ENCODE data around the gene GOLGA1.
"Not testable (repeated sequence)": the region's sequence is repeated elsewhere in the genome, so short reads cannot be mapped to it uniquely, and the experiment has no call there.

Gene GOLGA1

GRCh38 chr9:124941679-124942561 lies 1.0 kb upstream of the GOLGA1 start:
- DNase-seq (ENCODE audit: extremely low read depth in 1 of 2, low read depth in 1 of 2): peak; percentile 17 to 22

GRCh38 chr9:124940521-124940893 lies 376 bp downstream of the GOLGA1 start:
- no peak for DNase-seq (ENCODE audit: extremely low read depth in 1 of 2, low read depth in 1 of 2)

- DNase-seq (ENCODE audit: extremely low read depth in 1 of 2, low read depth in 1 of 2): no peak
These were observed 939 bp downstream of the GOLGA1 start for GRCh38 chr9:124939944-124940343.

- no peak for DNase-seq (ENCODE audit: extremely low read depth in 1 of 2, low read depth in 1 of 2)
These were observed 6.6 kb downstream of the GOLGA1 start for GRCh38 chr9:124934290-124934689.

- no peak for DNase-seq (ENCODE audit: extremely low read depth in 1 of 2, low read depth in 1 of 2)
These were observed 8.6 kb downstream of the GOLGA1 start for GRCh38 chr9:124932333-124932732.

GRCh38 chr9:124929464-124929863 lies 11.4 kb downstream of the GOLGA1 start:
- no peak for DNase-seq (ENCODE audit: extremely low read depth in 1 of 2, low read depth in 1 of 2)

- DNase-seq (ENCODE audit: extremely low read depth in 1 of 2, low read depth in 1 of 2): no peak
These were observed 12.8 kb downstream of the GOLGA1 start for GRCh38 chr9:124928116-124928515.

- DNase-seq (ENCODE audit: extremely low read depth in 1 of 2, low read depth in 1 of 2): not testable (repeated sequence)
These were observed 20.5 kb downstream of the GOLGA1 start for GRCh38 chr9:124920394-124920793.

- DNase-seq (ENCODE audit: extremely low read depth in 1 of 2, low read depth in 1 of 2): no peak
These were observed 26.0 kb downstream of the GOLGA1 start for GRCh38 chr9:124914753-124915405.

GRCh38 chr9:124913378-124913777 lies 27.5 kb downstream of the GOLGA1 start:
- DNase-seq (ENCODE audit: extremely low read depth in 1 of 2, low read depth in 1 of 2): no peak

- DNase-seq (ENCODE audit: extremely low read depth in 1 of 2, low read depth in 1 of 2): no peak
These were observed 29.1 kb downstream of the GOLGA1 start for GRCh38 chr9:124911766-124912165.

- DNase-seq (ENCODE audit: extremely low read depth in 1 of 2, low read depth in 1 of 2): no peak
These were observed 32.8 kb downstream of the GOLGA1 start for GRCh38 chr9:124908098-124908497.

GRCh38 chr9:124906966-124907365 lies 33.9 kb downstream of the GOLGA1 start:
- no peak for DNase-seq (ENCODE audit: extremely low read depth in 1 of 2, low read depth in 1 of 2)

GRCh38 chr9:124899845-124900244 lies 41.0 kb downstream of the GOLGA1 start:
- no peak for DNase-seq (ENCODE audit: extremely low read depth in 1 of 2, low read depth in 1 of 2)

- no peak for DNase-seq (ENCODE audit: extremely low read depth in 1 of 2, low read depth in 1 of 2)
These were observed 43.1 kb downstream of the GOLGA1 start for GRCh38 chr9:124897570-124898460.

- DNase-seq (ENCODE audit: extremely low read depth in 1 of 2, low read depth in 1 of 2): peak in 1 of 2 donors; percentile 14
These were observed 46.1 kb downstream of the GOLGA1 start for GRCh38 chr9:124894741-124895170.

GRCh38 chr9:124894035-124894740 lies 46.7 kb downstream of the GOLGA1 start:
- no peak for DNase-seq (ENCODE audit: extremely low read depth in 1 of 2, low read depth in 1 of 2)

GRCh38 chr9:124890179-124890578 lies 50.7 kb downstream of the GOLGA1 start:
- no peak for DNase-seq (ENCODE audit: extremely low read depth in 1 of 2, low read depth in 1 of 2)

- no peak for DNase-seq (ENCODE audit: extremely low read depth in 1 of 2, low read depth in 1 of 2)
These were observed 51.9 kb downstream of the GOLGA1 start for GRCh38 chr9:124889006-124889405.

- no peak for DNase-seq (ENCODE audit: extremely low read depth in 1 of 2, low read depth in 1 of 2)
These were observed 53.1 kb downstream of the GOLGA1 start for GRCh38 chr9:124887832-124888231.
